Measurements from ENCODE around the gene GGCT. TPM values are rescaled to one million over a fixed set of nuclear protein-coding genes. Genes with fewer than 3 reads are reported as not detected.
A peak's percentile ranks its signal among the peaks of the same experiment; 100 is the strongest.

The GGCT gene, protein sequence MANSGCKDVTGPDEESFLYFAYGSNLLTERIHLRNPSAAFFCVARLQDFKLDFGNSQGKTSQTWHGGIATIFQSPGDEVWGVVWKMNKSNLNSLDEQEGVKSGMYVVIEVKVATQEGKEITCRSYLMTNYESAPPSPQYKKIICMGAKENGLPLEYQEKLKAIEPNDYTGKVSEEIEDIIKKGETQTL
- 10 to 100 TPM; 12.6 to 26.2 (median 22.2) TPM for total RNA-seq

DNA sequence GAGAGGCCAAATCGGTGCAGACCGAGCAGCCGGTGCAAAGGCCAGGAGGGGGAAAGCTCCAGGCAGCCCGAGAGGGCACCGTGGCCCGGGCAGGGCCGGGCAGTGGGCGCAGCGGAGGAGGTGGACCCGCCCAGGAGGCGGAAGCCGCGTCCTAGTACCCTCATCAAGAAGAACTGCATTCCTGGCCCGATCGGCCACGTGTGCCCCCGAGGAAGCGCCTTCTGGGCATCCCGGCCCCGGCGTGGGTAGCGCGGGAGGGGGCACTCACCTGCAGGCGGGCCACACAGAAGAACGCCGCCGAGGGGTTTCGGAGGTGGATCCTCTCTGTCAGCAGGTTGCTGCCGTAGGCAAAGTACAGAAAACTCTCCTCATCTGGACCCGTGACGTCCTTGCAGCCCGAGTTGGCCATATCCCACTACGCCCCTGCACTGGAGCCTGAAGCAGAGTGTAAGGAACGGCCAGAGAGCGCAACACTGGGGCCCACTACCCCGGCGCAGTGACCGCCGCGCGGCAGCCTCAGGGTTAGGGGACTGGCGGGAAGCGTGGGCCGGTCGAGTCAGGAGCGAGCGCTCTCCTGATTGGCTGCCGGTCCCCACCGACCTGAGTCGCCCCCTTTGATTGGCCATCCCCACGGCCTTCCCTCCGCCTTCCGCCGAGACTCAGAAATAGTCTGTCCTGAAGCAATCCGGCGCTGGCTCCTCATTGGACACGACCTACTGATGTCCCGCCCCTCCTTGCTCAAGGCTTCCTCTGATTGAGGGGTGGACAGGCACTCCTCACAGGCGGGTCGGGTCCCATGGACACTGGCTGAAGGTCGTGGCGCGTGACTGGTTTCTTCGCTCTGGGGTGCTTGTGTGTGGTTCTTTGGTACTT, at the start of gene GGCT:
Gene GGCT (minus strand): TSS at position 529 of the 873 bp plus-strand sequence. CDS start 120 bp downstream, at position 409.
- H3K4me3 ChIP-seq: peak within 1 kb of the TSS; percentile 63 to 99 (median 94)
- TF ChIP-seq EP300 (IDR thresholded peaks at IDR 0.05) (no peak), POLR2A (IDR thresholded peaks at IDR 0.05) (peak; percentile 37 to 83 (median 75)), POLR2AphosphoS5 (IDR thresholded peaks at IDR 0.05) (peak; percentile 69 to 88)
- TF ChIP-seq, protein P1, sequence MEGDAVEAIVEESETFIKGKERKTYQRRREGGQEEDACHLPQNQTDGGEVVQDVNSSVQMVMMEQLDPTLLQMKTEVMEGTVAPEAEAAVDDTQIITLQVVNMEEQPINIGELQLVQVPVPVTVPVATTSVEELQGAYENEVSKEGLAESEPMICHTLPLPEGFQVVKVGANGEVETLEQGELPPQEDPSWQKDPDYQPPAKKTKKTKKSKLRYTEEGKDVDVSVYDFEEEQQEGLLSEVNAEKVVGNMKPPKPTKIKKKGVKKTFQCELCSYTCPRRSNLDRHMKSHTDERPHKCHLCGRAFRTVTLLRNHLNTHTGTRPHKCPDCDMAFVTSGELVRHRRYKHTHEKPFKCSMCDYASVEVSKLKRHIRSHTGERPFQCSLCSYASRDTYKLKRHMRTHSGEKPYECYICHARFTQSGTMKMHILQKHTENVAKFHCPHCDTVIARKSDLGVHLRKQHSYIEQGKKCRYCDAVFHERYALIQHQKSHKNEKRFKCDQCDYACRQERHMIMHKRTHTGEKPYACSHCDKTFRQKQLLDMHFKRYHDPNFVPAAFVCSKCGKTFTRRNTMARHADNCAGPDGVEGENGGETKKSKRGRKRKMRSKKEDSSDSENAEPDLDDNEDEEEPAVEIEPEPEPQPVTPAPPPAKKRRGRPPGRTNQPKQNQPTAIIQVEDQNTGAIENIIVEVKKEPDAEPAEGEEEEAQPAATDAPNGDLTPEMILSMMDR (IDR thresholded peaks at IDR 0.05): peak in 1 of 6 experiments; percentile 8
- peak within 1 kb of the TSS; percentile 79 to 91 (median 87) for H3K27ac ChIP-seq
- DNase-seq (peak; percentile 95 to 100), ATAC-seq (ENCODE audit: low FRiP score in 2 of 2) (peak; percentile 99)
- no peaks in the 10 kb centered on the region for H3K27me3 ChIP-seq
- H3K4me1 ChIP-seq: peaks cover 15 to 32% (median 23%) of the 10 kb centered on the region in 4 donors
- H3K9me3 ChIP-seq: no peaks in the 10 kb centered on the region
- WGBS, 2 donors: 0 to 1% methylated on average over 35 to 40 of the region's 64 CpGs
- no peaks in the 10 kb centered on the region for H3K36me3 ChIP-seq

DNA sequence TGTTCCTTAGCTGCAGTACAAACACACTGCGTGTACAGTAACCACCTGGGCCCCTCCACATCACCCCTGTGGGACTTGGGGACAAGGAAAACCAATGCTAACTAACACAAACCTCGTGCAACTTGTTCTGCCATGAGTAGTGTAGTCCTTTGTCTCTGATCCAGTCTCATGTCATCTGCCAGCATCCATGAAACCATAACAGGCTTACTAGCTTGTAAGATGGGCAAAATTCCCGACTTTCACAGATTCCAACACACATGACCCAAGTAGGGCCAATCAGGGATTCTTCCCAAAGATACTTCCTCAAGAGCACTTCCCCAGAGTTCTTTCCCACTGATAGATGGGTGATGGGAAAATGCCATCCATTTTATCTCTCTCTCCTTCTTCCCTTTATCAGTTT, 48.9 kb upstream of the GGCT start:
- H3K4me1 ChIP-seq: peaks cover 13 to 27% (median 19%) of the 10 kb centered on the region in 4 donors
- H3K9me3 ChIP-seq: no peaks in the 10 kb centered on the region
- DNase-seq (no peak), ATAC-seq (ENCODE audit: low FRiP score in 2 of 2) (no peak)
- H3K4me3 ChIP-seq: no peak overlapping the region
- H3K27ac ChIP-seq: no peak overlapping the region
- no peaks in the 10 kb centered on the region for H3K27me3 ChIP-seq
- peaks cover 0 to 7% (median 0%) of the 10 kb centered on the region in 4 donors for H3K36me3 ChIP-seq
- TF ChIP-seq POLR2AphosphoS5 (IDR thresholded peaks at IDR 0.05) (no peak), POLR2A (IDR thresholded peaks at IDR 0.05) (no peak), EP300 (IDR thresholded peaks at IDR 0.05) (no peak)
- TF ChIP-seq, protein P1 (IDR thresholded peaks at IDR 0.05): no peak
- WGBS, 2 donors: 68 to 83% methylated on average over 3 of the region's 3 CpGs

DNA sequence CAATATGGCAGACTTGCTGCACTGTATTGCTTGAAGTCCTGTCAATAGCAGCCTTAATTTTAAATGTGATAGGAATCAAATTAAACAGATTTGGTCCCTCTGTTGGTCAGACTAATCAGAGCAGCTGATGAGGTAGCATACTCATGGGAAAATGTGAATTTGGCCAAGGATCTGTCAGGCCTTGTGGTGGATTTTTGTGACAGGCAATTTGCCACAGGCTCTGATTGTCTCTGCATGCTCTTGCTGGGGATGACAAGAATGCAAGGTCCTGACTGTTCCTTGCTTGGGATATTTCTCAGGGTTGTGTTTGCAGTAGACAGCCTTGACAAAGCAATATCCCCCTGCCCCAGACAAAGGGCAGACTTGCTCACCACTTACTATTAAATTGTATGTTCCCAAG, 48.5 kb upstream of the GGCT start:
- DNase-seq (no peak), ATAC-seq (ENCODE audit: low FRiP score in 2 of 2) (no peak)
- Histone ChIP-seq H3K27ac (no peak overlapping the region), H3K27me3 (no peaks in the 10 kb centered on the region), H3K9me3 (no peaks in the 10 kb centered on the region), H3K36me3 (peaks cover 0 to 7% (median 0%) of the 10 kb centered on the region in 4 donors), H3K4me1 (peaks cover 13 to 28% (median 19%) of the 10 kb centered on the region in 4 donors), H3K4me3 (no peak overlapping the region)
- TF ChIP-seq POLR2A (IDR thresholded peaks at IDR 0.05) (no peak), POLR2AphosphoS5 (IDR thresholded peaks at IDR 0.05) (no peak), EP300 (IDR thresholded peaks at IDR 0.05) (no peak)
- TF ChIP-seq, protein P1 (IDR thresholded peaks at IDR 0.05): no peak

- no peaks in the 10 kb centered on the region for H3K27me3 ChIP-seq
- peaks cover 0 to 7% (median 0%) of the 10 kb centered on the region in 4 donors for H3K36me3 ChIP-seq
- no peak for DNase-seq
- no peak overlapping the region for H3K27ac ChIP-seq
- TF ChIP-seq POLR2AphosphoS5 (IDR thresholded peaks at IDR 0.05): no peak
- peaks cover 13 to 28% (median 19%) of the 10 kb centered on the region in 4 donors for H3K4me1 ChIP-seq
- H3K4me3 ChIP-seq: no peak overlapping the region
- no peak for ATAC-seq (ENCODE audit: low FRiP score in 2 of 2)
- no peaks in the 10 kb centered on the region for H3K9me3 ChIP-seq
- 62 to 81% methylated on average over 1 of the region's 1 CpG for WGBS, 2 donors
Observed at GRCh38 chr7:30552330-30552729, 47.7 kb upstream of the GGCT start.

DNA sequence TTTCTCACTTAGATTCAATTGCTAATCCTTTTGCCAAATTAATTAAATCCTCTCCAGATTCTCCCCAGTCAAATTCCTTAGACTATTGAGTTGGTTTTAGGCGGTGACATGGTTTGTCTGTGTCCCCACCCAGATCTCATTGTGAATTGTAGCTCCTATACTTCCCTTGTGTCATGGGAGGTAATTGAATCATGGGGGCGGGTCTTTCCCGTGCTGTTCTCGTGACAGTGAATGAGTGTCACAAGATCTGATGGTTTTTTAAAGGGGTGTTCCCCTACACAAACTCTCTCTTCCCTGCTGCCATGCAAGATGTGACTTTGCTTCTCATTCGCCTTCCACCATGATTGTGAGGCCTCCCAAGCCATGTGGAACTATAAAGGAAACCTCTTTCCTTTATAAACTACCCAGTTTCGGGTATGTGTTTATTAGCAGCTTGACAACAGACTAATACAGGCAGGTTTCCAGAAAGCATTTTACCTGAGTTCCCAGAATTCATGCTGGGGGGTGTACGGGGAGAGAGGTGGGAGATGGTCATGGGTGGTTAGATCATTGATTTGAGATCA, 45.4 kb upstream of the GGCT start:
- peak in 1 of 2 donors; percentile 31 for ATAC-seq (ENCODE audit: low FRiP score in 2 of 2)
- Histone ChIP-seq H3K27ac (peak overlapping the region; percentile 3 to 79 (median 61)), H3K9me3 (no peaks in the 10 kb centered on the region), H3K27me3 (no peaks in the 10 kb centered on the region), H3K36me3 (peaks cover 0 to 3% (median 0%) of the 10 kb centered on the region in 4 donors), H3K4me1 (peaks cover 13 to 28% (median 19%) of the 10 kb centered on the region in 4 donors), H3K4me3 (no peak overlapping the region)
- 71 to 74% methylated on average over 7 of the region's 7 CpGs for WGBS, 2 donors
- peak in 1 of 2 donors; percentile 35 for DNase-seq
- peak in 1 of 4 donors; percentile 50 for TF ChIP-seq POLR2A (IDR thresholded peaks at IDR 0.05)
- TF ChIP-seq POLR2AphosphoS5 (IDR thresholded peaks at IDR 0.05): peak in 1 of 2 donors; percentile 62
- TF ChIP-seq, protein P1 (IDR thresholded peaks at IDR 0.05): no peak
- peak in 1 of 4 donors; percentile 88 for TF ChIP-seq EP300 (IDR thresholded peaks at IDR 0.05)

Measured in upper lobe of left lung (tissue), 6 donors.